Endothelial cell of umbilical vein (primary cell): ENCODE data around the gene ACBD3. TPM values are rescaled to one million over a fixed set of nuclear protein-coding genes. Genes with fewer than 3 reads are reported as not detected.

Experiments used
- BruUV-seq: library from RNA; stranded (reverse); fragments of 400-500 nt; replicated peaks from 2 replicates; lab custom pipeline; 2021; lab: Mats Ljungman, UMichigan
- CTCF ChIA-PET: fragments of 300-600, 350-600 bp; sonication (Branson Sonifier 250); formaldehyde crosslinking; loops from one replicate; lab custom pipeline; 2021; ENCODE audit warnings: antibody characterized with exemption, inconsistent platforms; lab: Charles Lee
- POLR2A ChIA-PET: fragments of 300-600, 350-600 bp; sonication (Branson Sonifier 250); formaldehyde crosslinking; loops from one replicate; lab custom pipeline; 2021; ENCODE audit warnings: antibody characterized with exemption, inconsistent platforms; lab: Charles Lee
- DNase-seq: peaks from one replicate; pipeline ENCODE4 v3.0.0-alpha.2; 2011; ENCODE audit warnings: low read depth, low spot score
- FAIRE-seq: peaks from 2 replicates; lab custom pipeline; 2011; peaks lifted over from hg19 to GRCh38; lab: Jason Lieb, UNC
- H2AFZ ChIP-seq: 2 replicates; pipeline ENCODE4 v1.6.0; 2012; ENCODE audit warnings: low read depth, low read length, control low read depth, inconsistent platforms
- H3K27ac ChIP-seq: 2 replicates; pipeline ENCODE4 v1.5.1; 2011; ENCODE audit warnings: low read depth, mild to moderate bottlenecking, control low read depth, low read length, moderate library complexity; ENCODE audit not compliant: insufficient read depth
- H3K27me3 ChIP-seq, 2 experiments: 2 replicates each; pipeline versions ENCODE4 v1.6.0 to v1.6.1; 2011; ENCODE audit warnings: low read length in 2 of 2, mixed read lengths in 1 of 2; ENCODE audit not compliant: control insufficient read depth in 2 of 2, insufficient read depth in 2 of 2
- H3K36me3 ChIP-seq, 2 experiments: 2 replicates in 1 of 2; 3 replicates in 1 of 2; pipeline ENCODE4 v1.5.1; 2011; ENCODE audit warnings: low read length in 2 of 2, mild to moderate bottlenecking in 1 of 2, moderate library complexity in 1 of 2; ENCODE audit not compliant: control insufficient read depth in 2 of 2, insufficient read depth in 2 of 2; ENCODE audit errors: extremely low read depth in 1 of 2
- H3K4me1 ChIP-seq: 3 replicates; pipeline ENCODE4 v1.5.1; 2011; ENCODE audit warnings: mild to moderate bottlenecking, low read length; ENCODE audit not compliant: control insufficient read depth, insufficient read depth; ENCODE audit errors: extremely low read depth
- H3K4me2 ChIP-seq: 2 replicates; pipeline ENCODE4 v1.6.1; 2011; ENCODE audit warnings: low read length, control low read depth, mixed read lengths; ENCODE audit not compliant: insufficient read depth
- H3K4me3 ChIP-seq, 3 experiments: fragments of 200-600 bp in 1 of 3; sonication (generic), shearing (Covaris generic) in 1 of 3; replicated peaks in 1 of 3; 2 replicates each; pipeline ENCODE4 v1.5.1; 2011 to 2016; ENCODE audit warnings: control low read depth in 3 of 3, low read length in 3 of 3, mild to moderate bottlenecking in 2 of 3, inconsistent platforms in 1 of 3, low read depth in 1 of 3, moderate library complexity in 1 of 3; ENCODE audit not compliant: insufficient read depth in 1 of 3
- H3K79me2 ChIP-seq: 2 replicates; pipeline ENCODE4 v1.6.0; 2012; ENCODE audit warnings: low read length, inconsistent platforms; ENCODE audit not compliant: control insufficient read depth, insufficient read depth
- H3K9ac ChIP-seq: replicated peaks from 2 replicates; pipeline ENCODE3; 2011; ENCODE audit warnings: low read length, control low read depth; ENCODE audit not compliant: insufficient read depth; ENCODE audit errors: extremely low read depth
- H3K9me1 ChIP-seq: replicated peaks from 3 replicates; pipeline ENCODE4 v1.6.0; 2011; ENCODE audit warnings: mild to moderate bottlenecking, low read length; ENCODE audit not compliant: control insufficient read depth, insufficient read depth; ENCODE audit errors: extremely low read depth
- H3K9me3 ChIP-seq: replicated peaks from 2 replicates; pipeline ENCODE4 v1.5.1; 2012; ENCODE audit warnings: low read length, inconsistent platforms; ENCODE audit not compliant: control insufficient read depth, insufficient read depth
- H4K20me1 ChIP-seq: replicated peaks from 2 replicates; pipeline ENCODE3; 2011; ENCODE audit warnings: mild to moderate bottlenecking, low read length; ENCODE audit not compliant: control insufficient read depth, insufficient read depth; ENCODE audit errors: extremely low read depth
- EZH2 ChIP-seq: IDR thresholded peaks from 2 replicates; pipeline ENCODE4 v1.6.1; 2012; ENCODE audit warnings: borderline replicate concordance, low read depth, mild to moderate bottlenecking, moderate library complexity, low read length, inconsistent platforms; ENCODE audit not compliant: severe bottlenecking
- FOS ChIP-seq: IDR thresholded peaks from 2 replicates; pipeline ENCODE4 v1.6.1; 2011; ENCODE audit warnings: mild to moderate bottlenecking, low read length, moderate library complexity, borderline replicate concordance; ENCODE audit not compliant: insufficient read depth
- GATA2 ChIP-seq: IDR thresholded peaks from 2 replicates; pipeline ENCODE4 v1.7.0; 2011; ENCODE audit warnings: low read depth, mild to moderate bottlenecking, moderate library complexity, mixed read lengths, low read length; ENCODE audit not compliant: insufficient read length, insufficient read depth
- JUN ChIP-seq: IDR thresholded peaks from 2 replicates; pipeline ENCODE4 v1.6.1; 2011; ENCODE audit warnings: borderline replicate concordance, low read depth; ENCODE audit not compliant: insufficient read length, insufficient read depth
- MYC ChIP-seq: IDR thresholded peaks from one replicate; pipeline ENCODE4 v1.6.1; 2011; ENCODE audit warnings: mild to moderate bottlenecking, low read depth, low read length
- POLR2A ChIP-seq: IDR thresholded peaks from 2 replicates; pipeline ENCODE4 v1.6.1; 2012; ENCODE audit warnings: low read depth, mild to moderate bottlenecking, control low read depth, low read length
- POLR2AphosphoS5 ChIP-seq: IDR thresholded peaks from 2 replicates; pipeline ENCODE4 v1.6.1; 2012; ENCODE audit warnings: low read depth, mild to moderate bottlenecking, control low read depth, low read length, moderate library complexity; ENCODE audit not compliant: insufficient read depth
- dilution Hi-C: fragments of 300-500 bp; cut with MboI; formaldehyde crosslinking; loops from one replicate; pipeline ENCODE4 v1.15.0; 2019; ENCODE audit warnings: low sequenced_read_pairs; ENCODE audit not compliant: extremely low pct_ligation_motif_present
- intact Hi-C: fragments of 100-400 bp; cut with micrococcal nuclease; formaldehyde crosslinking; loops from one replicate; pipeline ENCODE4 v1.10.0; 2022
- polyA plus RNA-seq, 4 experiments: library from polyadenylated mRNA; depleted of rRNA in 3 of 4; stranded (reverse) in 3 of 4; unstranded in 1 of 4; fragments of >200 nt; gene quantifications; 2 replicates each; pipeline versions ENCODE4 v1.2.1 to v1.2.3, GENCODE V29; 2011 to 2012; ENCODE audit warnings: missing spikeins in 1 of 4
- total RNA-seq: library from RNA; stranded (reverse); gene quantifications from 2 replicates; pipeline ENCODE4 v1.2.3, GENCODE V29; 2021
- TF ChIP-seq, protein P1 (sequence below): IDR thresholded peaks from 2 replicates; pipeline ENCODE4 v1.6.1; 2011; ENCODE audit not compliant: insufficient read depth, insufficient read length
- TF ChIP-seq, protein P2 (sequence below), 2 donors: IDR thresholded peaks; 1 replicate in 1 of 2; 2 replicates in 1 of 2; pipeline ENCODE4 v1.5.1; 2011; ENCODE audit warnings: low read length in 2 of 2, mild to moderate bottlenecking in 2 of 2, moderate library complexity in 2 of 2, control low read depth in 1 of 2, inconsistent platforms in 1 of 2, low read depth in 1 of 2; ENCODE audit not compliant: insufficient read depth in 1 of 2; ENCODE audit errors: extremely low read depth in 1 of 2

Gene ACBD3
- total and polyA plus RNA-seq, 2 donors (not counting 3 experiments of a cell fraction or from before 2014, with no cell fraction given) = 12.3 to 36.4 TPM

DNA sequence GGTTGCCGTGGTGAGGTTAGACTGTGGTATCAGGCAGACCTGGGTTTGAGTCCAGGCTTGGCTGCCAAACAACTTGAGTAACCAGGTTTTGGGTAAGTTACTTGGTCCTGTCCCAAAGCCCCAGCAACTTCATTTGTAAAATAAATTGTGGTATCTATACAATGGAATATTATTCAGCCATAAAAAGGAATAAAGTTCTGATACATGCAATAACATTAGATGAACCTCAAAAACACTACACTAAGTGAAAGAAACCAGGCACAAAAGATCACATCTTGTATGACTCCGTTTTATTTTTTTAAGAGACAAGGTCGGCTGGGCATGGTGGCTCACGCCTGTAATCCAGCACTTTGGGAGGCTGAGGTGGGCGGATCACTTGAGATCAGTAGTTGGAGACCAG is 20.5 kb upstream of the ACBD3 start:
- H4K20me1 ChIP-seq = no peaks in the 10 kb centered on the region
- intact Hi-C loops (no loop called here), dilution Hi-C loops (no loop called here)
- H3K36me3 ChIP-seq = no peaks in the 10 kb centered on the region
- no peak for FAIRE-seq
- CTCF ChIA-PET = interaction anchor here (1.5 to 2.0 kb wide), 3 partner anchors 10 to 82 kb away, joined by 3 to 7 read pairs (median 5); no protein-coding TSS in a partner anchor
- no TSS peak for BruUV-seq
- no peak overlapping the region for H3K4me2 ChIP-seq
- POLR2A ChIA-PET = no interaction called here
- no peak overlapping the region for H3K9ac ChIP-seq
- H3K9me1 ChIP-seq = no peaks in the 10 kb centered on the region
- H3K79me2 ChIP-seq = no peaks in the 10 kb centered on the region
- H3K27ac ChIP-seq = no peak overlapping the region
- H3K9me3 ChIP-seq = no peaks in the 10 kb centered on the region
- H2AFZ ChIP-seq = no peak overlapping the region
- no peak for TF ChIP-seq GATA2
- no peak for TF ChIP-seq EZH2
- TF ChIP-seq, protein P1, sequence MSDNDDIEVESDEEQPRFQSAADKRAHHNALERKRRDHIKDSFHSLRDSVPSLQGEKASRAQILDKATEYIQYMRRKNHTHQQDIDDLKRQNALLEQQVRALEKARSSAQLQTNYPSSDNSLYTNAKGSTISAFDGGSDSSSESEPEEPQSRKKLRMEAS = no peak
- no peak for TF ChIP-seq FOS
- peaks cover 0 to 1% of the 10 kb centered on the region in 2 experiments for H3K27me3 ChIP-seq
- no peaks in the 10 kb centered on the region for H3K4me1 ChIP-seq
- DNase-seq = no peak
- no peak overlapping the region for H3K4me3 ChIP-seq

DNA sequence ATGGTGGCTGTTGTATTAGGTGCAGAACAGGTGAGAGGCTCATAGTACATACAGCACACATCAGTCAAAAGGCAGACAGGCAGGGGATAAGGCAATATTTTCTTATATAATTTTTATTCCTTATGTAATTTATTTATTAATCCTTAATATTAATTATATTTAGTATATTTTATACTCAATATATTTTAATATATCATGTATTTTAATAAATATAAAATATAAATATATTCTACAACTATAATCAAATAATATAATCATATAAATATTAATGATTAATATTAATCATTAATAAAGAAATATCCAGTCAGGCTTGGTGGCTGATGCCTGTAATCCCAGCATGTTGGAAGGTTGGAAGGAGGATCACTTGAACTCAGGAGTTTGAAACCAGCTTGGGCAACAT is 17.7 kb upstream of the ACBD3 start:
- ChIA-PET CTCF (no interaction called here), POLR2A (no interaction called here)
- H3K4me2 ChIP-seq = no peak overlapping the region
- no peak overlapping the region for H3K27ac ChIP-seq
- H2AFZ ChIP-seq = no peak overlapping the region
- no peak for FAIRE-seq
- BruUV-seq = no TSS peak
- dilution Hi-C loops = no loop called here
- TF ChIP-seq, protein P2, sequence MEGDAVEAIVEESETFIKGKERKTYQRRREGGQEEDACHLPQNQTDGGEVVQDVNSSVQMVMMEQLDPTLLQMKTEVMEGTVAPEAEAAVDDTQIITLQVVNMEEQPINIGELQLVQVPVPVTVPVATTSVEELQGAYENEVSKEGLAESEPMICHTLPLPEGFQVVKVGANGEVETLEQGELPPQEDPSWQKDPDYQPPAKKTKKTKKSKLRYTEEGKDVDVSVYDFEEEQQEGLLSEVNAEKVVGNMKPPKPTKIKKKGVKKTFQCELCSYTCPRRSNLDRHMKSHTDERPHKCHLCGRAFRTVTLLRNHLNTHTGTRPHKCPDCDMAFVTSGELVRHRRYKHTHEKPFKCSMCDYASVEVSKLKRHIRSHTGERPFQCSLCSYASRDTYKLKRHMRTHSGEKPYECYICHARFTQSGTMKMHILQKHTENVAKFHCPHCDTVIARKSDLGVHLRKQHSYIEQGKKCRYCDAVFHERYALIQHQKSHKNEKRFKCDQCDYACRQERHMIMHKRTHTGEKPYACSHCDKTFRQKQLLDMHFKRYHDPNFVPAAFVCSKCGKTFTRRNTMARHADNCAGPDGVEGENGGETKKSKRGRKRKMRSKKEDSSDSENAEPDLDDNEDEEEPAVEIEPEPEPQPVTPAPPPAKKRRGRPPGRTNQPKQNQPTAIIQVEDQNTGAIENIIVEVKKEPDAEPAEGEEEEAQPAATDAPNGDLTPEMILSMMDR (IDR thresholded peaks at IDR 0.05; ENCODE audit: extremely low read depth in 1 of 2, insufficient read depth in 1 of 2, low read depth in 1 of 2, low read length in 2 of 2) = no peak
- TF ChIP-seq, protein P1 = no peak
- TF ChIP-seq GATA2 = no peak
- no peak for TF ChIP-seq EZH2
- no peak for TF ChIP-seq JUN
- TF ChIP-seq POLR2A = no peak
- no peak for TF ChIP-seq MYC
- no peak for TF ChIP-seq POLR2AphosphoS5
- DNase-seq = no peak
- H3K36me3 ChIP-seq = no peaks in the 10 kb centered on the region
- H3K9me3 ChIP-seq = no peaks in the 10 kb centered on the region
- intact Hi-C loops = no loop called here
- H4K20me1 ChIP-seq = no peaks in the 10 kb centered on the region
- H3K27me3 ChIP-seq = peaks cover 0 to 1% of the 10 kb centered on the region in 2 experiments
- H3K9me1 ChIP-seq = no peaks in the 10 kb centered on the region
- H3K4me1 ChIP-seq = no peaks in the 10 kb centered on the region
- H3K79me2 ChIP-seq = no peaks in the 10 kb centered on the region
- no peak overlapping the region for H3K9ac ChIP-seq
- H3K4me3 ChIP-seq = no peak overlapping the region
